ENCODE results near the gene HCFC2. TPM values are rescaled to one million over a fixed set of nuclear protein-coding genes. Genes with fewer than 3 reads are reported as not detected.

Gene HCFC2
- total RNA-seq, 1 donor from 2014 or later: 14.8 TPM

DNA sequence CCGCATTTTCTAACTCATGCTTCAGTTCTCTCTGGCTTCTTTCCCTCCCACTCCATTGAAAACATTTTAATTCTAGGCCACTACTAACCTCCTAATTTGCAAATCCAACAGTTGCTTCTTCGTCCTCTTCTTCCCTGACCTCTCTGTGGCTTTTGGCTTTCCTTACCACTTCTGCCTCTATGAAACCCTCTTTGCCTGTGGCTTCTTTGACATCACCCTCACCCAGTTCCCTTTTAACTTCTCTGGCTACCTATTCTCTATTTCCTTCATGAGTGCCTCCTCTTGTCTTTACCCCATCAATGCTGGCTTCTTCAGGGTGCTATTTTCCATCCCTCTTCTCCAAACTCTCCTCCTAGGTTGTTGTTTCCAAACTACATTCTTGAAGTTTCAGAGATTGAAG is 4.4 kb upstream of the HCFC2 start:
- Mint-ChIP-seq H3K36me3 (no peaks in the 10 kb centered on the region), H3K4me3 (no peak overlapping the region), H3K27me3 (ENCODE audit: low read depth) (peaks cover 59% of the 10 kb centered on the region), H3K4me1 (peaks cover 2% of the 10 kb centered on the region), H3K9me3 (peaks cover 9% of the 10 kb centered on the region), H3K27ac (no peak overlapping the region)
- TF ChIP-seq, protein P1, sequence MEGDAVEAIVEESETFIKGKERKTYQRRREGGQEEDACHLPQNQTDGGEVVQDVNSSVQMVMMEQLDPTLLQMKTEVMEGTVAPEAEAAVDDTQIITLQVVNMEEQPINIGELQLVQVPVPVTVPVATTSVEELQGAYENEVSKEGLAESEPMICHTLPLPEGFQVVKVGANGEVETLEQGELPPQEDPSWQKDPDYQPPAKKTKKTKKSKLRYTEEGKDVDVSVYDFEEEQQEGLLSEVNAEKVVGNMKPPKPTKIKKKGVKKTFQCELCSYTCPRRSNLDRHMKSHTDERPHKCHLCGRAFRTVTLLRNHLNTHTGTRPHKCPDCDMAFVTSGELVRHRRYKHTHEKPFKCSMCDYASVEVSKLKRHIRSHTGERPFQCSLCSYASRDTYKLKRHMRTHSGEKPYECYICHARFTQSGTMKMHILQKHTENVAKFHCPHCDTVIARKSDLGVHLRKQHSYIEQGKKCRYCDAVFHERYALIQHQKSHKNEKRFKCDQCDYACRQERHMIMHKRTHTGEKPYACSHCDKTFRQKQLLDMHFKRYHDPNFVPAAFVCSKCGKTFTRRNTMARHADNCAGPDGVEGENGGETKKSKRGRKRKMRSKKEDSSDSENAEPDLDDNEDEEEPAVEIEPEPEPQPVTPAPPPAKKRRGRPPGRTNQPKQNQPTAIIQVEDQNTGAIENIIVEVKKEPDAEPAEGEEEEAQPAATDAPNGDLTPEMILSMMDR (IDR thresholded peaks at IDR 0.05; ENCODE audit: unreplicated experiment): no peak
- DNase-seq (ENCODE audit: low spot score in 2 of 2, unreplicated experiment in 2 of 2): no peak

DNA sequence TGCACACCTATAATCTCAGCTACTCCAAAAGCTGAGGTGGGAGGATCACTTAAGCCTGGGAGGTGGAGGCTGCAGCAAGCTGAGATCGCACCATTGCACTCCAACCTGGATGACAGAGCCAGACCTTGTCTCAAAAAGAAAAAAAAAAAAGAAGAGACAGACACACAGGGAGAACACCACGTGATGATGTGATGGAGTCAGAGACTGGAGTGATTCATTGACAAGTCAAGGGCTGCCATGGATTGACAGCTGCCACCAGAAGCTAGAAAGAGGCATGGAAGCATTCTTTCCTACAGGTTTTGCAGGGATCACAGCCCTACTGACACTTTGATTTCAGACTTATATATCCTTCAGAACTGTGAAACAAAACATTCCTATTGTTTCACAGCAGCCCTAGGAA is 3.5 kb upstream of the HCFC2 start:
- H3K36me3 Mint-ChIP-seq: no peaks in the 10 kb centered on the region
- TF ChIP-seq, protein P1 (IDR thresholded peaks at IDR 0.05; ENCODE audit: unreplicated experiment): no peak
- no peak overlapping the region for H3K27ac Mint-ChIP-seq
- H3K27me3 Mint-ChIP-seq (ENCODE audit: low read depth): peaks cover 51% of the 10 kb centered on the region
- H3K9me3 Mint-ChIP-seq: peaks cover 9% of the 10 kb centered on the region
- H3K4me3 Mint-ChIP-seq: no peak overlapping the region
- no peak for DNase-seq (ENCODE audit: low spot score in 2 of 2, unreplicated experiment in 2 of 2)
- H3K4me1 Mint-ChIP-seq: peaks cover 11% of the 10 kb centered on the region

DNA sequence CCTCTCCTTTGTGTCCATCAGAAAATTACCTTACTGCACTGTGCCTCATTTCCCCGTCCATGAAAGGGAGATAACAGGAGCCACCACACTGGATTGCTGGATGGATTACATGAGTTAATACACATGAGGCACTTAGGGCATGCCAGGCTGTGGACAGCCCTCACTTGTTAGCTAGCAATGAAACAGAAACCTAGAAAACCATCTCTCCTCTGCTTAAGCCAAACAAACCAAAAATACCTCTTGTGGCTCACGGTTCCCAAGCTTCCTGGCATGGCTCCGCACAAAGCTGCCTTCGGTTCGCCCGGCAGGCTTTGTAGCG is 660 bp upstream of the HCFC2 start:
- no peak overlapping the region for H3K27ac Mint-ChIP-seq

DNA sequence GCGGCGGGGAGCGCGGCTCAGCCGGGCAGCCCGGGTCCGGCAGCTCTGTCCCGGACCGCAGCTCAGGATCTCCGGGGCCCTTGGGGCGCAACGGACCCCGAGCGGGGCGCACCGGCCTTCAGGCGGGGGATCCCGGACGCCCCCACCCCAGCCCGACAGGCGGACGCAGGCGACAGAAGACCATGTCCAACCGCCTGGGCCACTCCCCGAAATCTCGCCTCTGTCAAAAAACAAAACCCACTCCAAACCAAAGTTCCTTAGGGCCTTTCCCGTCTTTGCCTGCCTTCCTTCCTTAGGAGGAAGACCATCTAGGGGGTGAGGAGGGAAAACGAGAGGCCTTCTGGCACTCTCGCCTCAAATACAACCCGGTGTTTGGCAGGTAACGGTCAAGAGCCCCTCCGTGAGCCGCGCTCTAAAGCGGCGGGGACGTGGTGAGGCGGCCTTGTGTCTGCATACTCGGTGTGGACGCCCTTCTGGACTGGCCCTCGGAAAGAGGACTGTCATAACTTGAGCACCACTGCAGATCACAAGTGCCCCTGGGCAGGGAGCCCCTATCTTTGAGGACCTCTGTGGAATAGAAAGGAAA is 604 bp downstream of the HCFC2 start:
- DNase-seq (ENCODE audit: low spot score in 2 of 2, unreplicated experiment in 2 of 2): no peak
- Mint-ChIP-seq H3K4me3 (peak overlapping the region; percentile 97), H3K27ac (peak overlapping the region; percentile 27), H3K9me3 (no peaks in the 10 kb centered on the region), H3K4me1 (peaks cover 12% of the 10 kb centered on the region), H3K27me3 (ENCODE audit: low read depth) (peaks cover 22% of the 10 kb centered on the region), H3K36me3 (peaks cover 9% of the 10 kb centered on the region)
- TF ChIP-seq, protein P1 (IDR thresholded peaks at IDR 0.05; ENCODE audit: unreplicated experiment): no peak

More for the DNA sequence above, 660 bp upstream of the HCFC2 start:
- Mint-ChIP-seq H3K4me3 (peak overlapping the region; percentile 97), H3K27me3 (ENCODE audit: low read depth) (peaks cover 33% of the 10 kb centered on the region), H3K36me3 (peaks cover 4% of the 10 kb centered on the region), H3K9me3 (no peaks in the 10 kb centered on the region), H3K4me1 (peaks cover 12% of the 10 kb centered on the region)
- DNase-seq (ENCODE audit: low spot score in 2 of 2, unreplicated experiment in 2 of 2): no peak
- TF ChIP-seq, protein P1 (IDR thresholded peaks at IDR 0.05; ENCODE audit: unreplicated experiment): no peak

DNA sequence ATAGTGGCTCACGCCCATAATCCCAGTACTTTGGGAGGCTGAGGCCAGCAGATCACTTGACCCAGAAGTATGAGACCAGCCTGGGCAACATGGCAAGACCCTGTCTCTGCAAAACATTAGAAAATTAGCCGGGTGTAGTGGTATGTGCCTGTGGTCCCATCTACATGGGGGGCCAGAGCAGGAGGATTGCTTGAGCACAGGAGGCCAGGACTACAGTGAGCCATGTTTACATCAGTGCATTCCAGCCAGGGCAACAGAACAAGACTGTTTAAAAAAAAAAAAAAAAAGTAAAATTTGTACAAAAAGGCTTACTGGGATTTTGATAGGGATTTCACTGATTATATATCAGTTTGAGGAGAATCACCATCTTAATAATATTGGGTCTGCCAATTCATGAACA is 7.8 kb downstream of the HCFC2 start:
- Mint-ChIP-seq H3K9me3 (no peaks in the 10 kb centered on the region), H3K36me3 (peaks cover 27% of the 10 kb centered on the region), H3K4me1 (no peaks in the 10 kb centered on the region), H3K27ac (no peak overlapping the region), H3K27me3 (ENCODE audit: low read depth) (no peaks in the 10 kb centered on the region), H3K4me3 (no peak overlapping the region)
- TF ChIP-seq, protein P1 (IDR thresholded peaks at IDR 0.05; ENCODE audit: unreplicated experiment): no peak
- no peak for DNase-seq (ENCODE audit: low spot score in 2 of 2, unreplicated experiment in 2 of 2)

DNA sequence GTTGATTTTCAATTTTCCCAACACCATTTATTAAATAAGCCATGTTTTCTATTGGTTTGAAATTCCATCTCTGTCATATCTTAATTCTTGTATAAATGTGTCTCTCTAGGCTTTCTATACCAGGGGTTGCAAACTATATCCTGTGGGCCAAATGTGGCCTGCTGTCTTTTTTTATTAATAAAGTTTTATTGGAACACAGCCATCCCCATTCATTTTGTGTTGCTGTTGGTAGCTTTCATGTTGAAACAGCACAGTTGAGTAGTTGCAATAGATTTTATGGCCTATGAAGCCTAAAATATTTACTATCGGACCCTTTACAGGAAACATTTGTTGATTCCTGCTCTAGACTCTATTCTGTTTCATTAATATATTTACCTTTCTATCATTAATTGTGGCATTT is 9.4 kb downstream of the HCFC2 start:
- H3K4me1 Mint-ChIP-seq: no peaks in the 10 kb centered on the region

More for the DNA sequence above, 9.4 kb downstream of the HCFC2 start:
- DNase-seq (ENCODE audit: low spot score in 2 of 2, unreplicated experiment in 2 of 2): no peak
- H3K27ac Mint-ChIP-seq: no peak overlapping the region
- no peaks in the 10 kb centered on the region for H3K27me3 Mint-ChIP-seq (ENCODE audit: low read depth)
- peaks cover 26% of the 10 kb centered on the region for H3K36me3 Mint-ChIP-seq
- TF ChIP-seq, protein P1 (IDR thresholded peaks at IDR 0.05; ENCODE audit: unreplicated experiment): no peak
- H3K4me3 Mint-ChIP-seq: no peak overlapping the region
- H3K9me3 Mint-ChIP-seq: no peaks in the 10 kb centered on the region
